Activated T-cell treated with anti-CD3 and anti-CD28 coated beads for 1 hour (primary cell): Measurements from ENCODE around the gene KCNN1.

Experiments
- DNase-seq: peaks from one replicate; pipeline ENCODE4 v3.0.0-alpha.2; 2020; ENCODE audit warnings: low read depth

KCNN1 gene

DNA sequence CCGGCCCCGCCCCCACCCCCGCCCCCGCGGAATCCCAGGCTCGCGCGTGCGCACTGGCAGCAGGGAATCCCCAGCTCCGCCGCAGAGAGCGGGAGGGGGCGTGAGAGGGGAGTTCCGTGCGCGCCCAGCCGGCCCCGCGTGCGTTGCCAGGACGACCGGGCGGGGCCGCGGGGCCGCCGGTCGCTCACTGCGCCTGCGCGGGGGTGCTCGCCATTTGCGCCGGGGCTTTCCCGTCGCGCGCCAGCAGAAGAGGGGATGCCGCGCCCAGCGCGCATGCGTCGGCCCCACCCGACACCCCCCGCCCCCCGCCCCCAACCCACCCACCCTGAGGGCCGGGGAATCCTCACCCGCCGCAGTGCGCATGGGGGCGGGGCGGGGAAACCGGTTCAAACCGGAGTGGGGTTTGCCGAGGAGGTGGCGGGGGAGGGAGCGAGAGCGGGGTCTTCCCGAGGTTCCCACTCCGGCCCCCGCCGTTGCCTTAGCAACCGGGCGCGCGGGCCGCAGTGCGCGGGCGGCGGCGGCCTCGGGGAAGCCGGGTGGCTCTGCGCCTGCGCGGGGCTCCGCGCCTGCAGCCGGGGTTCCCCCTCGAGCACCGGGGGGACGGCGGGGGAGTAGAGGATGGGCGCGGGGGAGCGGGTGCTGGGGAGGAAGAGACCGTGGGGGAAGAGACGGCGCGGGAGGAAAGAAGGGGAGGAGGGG, 18.9 kb upstream of the KCNN1 start:
- DNase-seq, result peak; percentile 94

DNA sequence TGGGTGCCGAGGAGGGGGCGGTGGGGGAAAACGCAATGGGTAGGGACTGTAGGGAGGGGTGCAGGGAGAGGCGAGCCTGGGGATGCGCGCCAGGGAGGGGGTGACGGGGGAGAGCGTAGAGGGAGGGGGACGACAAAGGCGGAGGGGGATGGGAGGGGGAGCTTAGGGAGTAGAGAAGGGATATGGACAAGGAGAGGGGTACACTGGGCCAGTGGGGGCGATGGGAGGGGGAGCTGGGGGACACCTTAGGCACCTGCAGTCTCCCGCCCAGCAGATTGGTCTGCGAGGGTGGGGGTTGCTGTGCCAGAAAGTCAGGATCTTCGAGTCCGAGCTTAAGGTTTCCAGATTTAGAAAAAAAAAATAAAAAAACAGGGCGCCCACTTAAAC, 18.4 kb upstream of the KCNN1 start:
- DNase-seq, result no peak

DNA sequence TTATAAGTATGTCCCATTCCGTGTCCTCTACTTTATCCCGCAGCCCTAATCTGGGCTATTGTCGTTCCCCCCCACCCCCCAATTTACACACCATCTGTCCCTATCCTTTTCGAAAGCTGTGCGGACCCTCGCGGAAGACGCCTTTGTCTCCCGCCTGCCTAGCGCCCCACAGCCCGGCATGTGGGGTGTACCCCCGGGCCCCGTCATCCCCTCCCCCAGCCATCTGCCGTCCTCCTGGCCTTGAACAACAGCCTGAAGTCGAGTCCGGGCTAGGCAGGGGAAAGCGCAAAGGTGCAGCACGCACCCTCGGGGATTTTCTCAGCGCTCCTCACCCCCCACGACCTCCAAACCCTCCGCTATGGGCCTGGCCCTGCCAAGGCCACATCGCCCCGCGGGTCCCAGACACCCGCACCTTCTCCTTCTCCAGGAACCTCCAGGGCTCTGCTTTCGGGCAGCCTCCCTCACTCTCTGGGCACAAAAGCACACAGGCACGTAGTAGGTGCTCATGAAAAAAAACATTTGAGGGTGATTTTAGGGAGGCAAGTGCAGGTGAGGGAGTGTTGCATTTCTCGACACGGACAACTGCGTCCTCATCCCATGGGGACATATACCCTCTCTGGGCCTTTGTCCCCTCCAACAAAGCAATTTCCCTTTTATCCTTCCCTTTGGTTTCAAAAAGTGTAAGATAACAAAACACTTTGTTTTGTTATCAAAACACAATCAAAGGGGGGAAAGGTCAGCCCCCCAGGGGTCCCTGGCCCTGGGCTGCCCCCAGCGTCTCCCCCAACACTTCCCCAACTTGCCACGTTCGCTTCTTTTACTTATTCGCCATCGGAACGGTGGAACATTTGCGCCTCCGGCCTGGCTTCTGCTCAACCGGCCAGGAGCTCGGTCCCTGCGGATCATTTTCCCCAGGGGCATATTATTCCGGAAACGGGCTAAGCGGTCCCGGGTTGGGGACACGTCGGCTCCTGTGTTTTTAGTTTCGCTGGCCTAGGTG, 17.7 kb upstream of the KCNN1 start:
- DNase-seq, result no peak

DNA sequence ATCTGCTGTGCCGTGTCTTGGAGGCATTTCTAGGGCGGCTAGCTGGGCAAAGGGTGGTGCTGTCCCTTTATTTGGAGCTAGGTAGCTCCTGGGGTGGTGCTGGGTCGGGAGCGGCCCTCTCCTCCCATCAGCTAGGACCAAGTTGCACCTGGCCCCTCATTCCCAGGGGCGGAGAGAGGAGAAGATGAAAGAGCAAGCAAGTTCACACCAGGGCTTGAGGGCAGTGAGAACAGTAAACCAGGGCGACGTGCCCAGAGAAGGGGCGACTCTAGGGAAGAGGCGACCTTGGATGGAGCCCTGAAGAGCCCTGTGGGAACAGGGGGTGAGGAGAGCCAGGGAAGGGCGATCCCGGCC, 17.0 kb upstream of the KCNN1 start:
- DNase-seq, result no peak

DNA sequence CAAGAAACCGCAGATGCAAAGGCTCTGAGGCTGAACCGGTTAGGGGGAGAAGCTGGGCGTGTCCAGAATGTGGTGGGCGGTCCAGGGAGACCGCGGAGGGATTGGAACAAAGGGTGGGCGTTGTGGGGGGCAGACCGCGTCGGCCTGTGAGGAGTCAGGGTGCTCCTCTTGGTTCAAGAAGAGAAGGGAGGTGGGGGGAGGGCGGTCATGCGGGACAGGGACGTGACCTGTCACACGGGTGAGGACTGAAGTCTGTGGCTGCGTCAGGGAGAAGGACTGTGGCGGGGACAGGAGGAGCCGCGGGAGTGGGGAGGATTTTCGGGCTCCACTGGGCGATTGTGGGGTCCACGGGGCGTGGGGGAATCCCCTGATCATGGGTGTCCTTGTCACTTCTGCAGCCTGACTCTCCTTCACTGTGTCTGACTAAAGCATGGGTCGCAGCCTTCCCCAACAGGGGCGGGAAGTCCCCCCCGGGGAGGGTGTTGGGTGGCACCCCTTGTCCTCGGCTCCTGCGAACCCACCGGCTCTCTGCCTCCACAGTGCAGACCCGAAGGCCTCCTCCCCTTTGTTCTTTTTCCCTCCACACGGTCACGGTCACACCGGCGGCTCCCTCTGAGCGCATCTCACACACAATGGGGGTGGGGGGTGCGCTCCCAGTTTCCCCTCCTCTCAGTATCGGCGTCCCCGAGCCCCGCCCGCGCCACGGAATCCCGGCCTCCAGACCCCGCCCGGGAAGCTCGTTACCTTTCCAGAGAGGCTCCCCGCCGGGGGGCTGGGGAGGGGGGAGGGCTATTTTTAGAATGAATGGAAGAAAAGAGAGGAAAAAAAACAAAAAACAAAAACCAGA, 16.4 kb upstream of the KCNN1 start:
- DNase-seq, result no peak

DNA sequence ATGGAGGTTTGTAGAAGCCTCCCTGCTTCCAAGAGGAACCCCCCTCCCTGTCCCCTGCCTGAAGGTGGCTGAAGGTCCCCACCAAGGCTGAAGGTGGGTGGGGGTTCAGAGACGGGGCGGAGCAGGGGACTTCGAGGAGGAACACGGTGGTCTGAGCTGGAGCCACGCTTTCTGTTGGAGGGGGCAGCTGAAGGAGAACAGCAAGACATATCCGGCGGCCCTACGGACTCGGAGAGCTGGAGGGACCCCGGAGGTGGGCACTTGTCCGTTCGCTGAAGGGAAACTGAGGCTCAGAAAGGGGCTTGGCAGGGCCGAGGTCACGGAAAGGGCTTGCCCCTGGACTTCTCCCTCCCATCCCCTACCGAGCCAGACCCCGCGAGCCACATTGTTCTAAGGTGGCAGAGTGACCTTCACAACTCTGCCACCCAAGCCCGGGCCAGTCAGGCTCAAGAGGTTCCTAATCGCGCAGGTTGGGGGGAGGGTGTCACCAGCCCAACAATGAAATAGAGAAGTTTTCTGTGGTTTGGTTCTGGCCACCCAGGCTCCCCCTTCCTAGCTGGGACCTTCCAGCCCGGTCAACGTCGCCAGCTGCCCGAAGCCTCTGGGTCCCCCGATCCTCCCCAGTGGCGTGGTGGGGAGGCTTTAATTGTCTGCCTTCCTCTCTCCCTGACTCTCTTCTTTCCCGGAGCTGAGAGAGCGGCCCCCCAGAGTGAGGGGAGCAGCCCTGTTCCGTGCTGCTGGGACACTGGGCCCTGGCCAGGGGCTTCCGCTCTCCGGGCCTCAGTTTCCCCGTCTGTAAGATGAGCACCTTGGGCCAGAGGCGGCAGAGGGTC, 15.5 kb upstream of the KCNN1 start:
- no peak for DNase-seq

DNA sequence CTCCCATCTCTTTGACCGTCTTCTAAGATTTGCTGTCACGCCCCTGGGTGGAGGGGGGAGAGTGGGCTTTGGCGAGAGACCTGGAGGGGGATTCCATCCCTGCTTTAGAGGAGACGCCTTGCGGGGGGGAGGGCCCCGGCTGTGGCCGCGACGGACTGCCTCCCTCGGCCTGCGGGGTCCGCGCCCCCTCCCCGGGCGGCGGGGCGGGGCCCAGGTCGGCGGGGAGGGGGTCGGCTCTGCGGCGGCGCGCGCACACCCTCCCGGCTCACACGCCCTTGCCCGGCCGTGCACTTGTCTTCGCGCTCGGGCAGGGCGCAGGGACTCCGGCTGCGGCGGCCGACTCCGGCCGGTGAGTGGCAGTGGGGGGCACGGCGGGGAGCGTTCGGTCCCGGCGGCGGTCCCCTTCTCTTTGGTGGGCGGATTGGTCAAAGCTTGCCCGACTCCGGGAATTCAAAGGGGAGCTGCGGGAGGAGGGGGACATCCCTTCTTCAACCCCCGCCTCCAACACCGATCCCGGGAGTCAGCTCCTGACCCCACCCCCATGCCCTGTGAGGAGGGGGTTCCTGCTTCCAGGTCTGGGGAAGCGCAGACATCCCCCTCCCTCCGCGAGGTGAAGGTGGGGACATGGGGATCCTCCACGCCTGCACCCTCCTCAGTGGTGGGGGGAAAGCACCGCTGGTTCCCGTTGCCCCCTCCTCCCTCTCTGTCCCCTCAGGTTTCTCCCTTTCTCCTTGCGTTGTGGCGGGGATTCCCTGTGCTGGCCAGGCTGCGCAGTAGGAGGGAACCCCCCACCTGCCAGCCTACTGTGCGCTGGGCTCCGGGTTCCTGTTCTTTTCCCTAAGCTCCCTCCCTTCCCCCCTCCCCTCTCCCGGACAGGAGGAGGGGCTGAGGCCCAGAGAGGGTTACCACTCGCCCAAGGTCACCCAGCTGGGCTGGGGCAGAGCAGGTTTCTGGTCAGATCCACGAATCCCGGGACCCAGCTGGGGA, 14.6 kb upstream of the KCNN1 start:
- no peak for DNase-seq

DNA sequence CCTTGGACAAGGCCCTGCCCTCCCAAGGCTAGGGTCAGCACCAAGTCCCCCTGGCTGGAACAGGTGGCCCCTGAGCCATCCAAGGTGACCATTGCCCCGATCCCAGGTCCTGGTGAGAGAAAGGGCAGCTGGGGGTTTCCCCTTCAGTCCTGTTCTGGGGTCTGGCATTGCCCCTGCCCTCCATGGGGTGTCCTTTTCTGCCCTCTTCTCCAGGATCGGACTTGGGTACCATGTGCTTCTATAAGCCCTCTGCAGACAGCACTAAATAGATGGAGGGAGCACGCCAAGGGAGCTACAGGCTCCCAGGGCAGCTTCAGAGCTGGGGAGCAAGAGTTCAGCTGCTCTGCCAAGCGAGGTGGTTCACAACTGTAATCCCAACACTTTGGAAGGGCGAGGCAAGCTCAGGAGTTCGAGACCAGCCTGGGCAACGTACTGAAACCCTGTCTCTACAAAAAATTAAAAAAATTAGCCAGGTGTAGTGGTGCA, 13.5 kb upstream of the KCNN1 start:
- DNase-seq, result no peak

DNA sequence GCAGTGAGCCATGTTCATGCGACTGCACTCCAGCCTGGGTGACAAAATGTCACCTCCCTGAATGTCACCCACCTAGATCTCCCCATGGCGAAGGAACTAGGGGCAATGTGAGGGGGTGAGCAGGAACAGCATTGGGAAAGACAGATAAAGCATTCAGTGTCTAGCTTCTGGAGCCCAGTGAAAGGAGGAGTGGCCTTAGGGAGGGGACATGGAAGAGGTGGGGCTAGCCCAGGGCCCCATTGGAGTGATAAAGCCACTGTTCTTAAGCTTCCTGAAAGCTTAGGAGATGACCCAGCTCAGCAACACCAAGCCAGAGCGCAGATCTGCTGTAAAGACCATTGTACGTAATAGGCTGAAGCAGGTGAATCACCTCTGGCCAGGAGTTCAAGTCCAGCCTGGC, 13.0 kb upstream of the KCNN1 start:
- DNase-seq, result no peak

DNA sequence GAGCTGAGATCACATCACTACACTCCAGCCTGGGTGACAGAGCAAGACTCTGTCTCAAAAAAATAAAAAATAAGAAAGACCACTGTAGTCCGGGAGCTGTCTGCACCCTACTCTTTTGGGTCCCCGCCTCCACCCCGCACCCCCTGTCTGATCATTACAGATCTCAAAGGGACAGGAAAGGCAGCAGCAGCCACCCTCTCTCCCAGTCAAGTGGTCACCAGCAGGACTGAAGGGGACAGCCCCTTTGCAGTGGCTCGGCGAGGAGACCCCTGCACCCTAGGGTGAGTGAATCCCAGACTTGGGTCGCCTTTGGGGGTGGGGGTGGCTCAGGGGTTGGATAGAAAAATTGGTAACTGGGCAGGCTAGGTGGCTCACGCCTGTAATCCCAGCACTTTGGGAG, 12.5 kb upstream of the KCNN1 start:
- DNase-seq, result no peak

DNA sequence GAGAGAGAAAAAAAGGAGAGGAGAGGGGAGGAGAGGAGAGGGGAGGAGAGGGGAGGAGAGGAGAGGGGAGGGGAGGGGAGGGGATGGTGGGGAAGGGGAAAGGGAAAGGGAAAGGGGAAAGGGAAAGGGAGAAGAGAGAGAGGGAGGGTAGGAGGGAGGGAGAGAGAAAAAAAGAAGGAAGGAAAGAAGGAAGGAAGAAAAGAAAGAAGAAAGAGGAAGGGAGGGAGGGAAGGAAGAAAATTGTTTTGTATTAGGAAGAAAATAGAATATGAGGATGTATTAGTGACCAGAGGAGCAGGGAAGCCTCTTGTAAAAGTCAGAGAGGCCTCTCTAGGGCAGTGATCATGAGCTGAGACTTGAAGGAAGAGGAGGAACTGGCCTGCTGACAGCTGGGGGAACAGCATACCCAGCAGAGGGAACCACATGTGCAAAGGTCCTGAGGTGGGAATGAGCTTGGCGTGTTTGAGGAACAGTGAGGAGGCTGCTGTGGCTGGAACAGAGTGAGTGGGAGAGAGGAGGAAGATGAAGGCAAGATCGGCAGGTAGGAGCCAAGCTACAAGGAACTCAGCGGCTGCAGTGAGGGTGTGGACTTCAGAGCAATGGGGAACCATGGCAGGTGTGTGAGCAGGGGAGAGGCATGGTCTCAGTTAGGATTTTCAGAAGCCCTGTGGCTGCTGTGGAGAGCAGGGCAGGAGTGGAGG, 9.6 kb upstream of the KCNN1 start:
- DNase-seq, result no peak

DNA sequence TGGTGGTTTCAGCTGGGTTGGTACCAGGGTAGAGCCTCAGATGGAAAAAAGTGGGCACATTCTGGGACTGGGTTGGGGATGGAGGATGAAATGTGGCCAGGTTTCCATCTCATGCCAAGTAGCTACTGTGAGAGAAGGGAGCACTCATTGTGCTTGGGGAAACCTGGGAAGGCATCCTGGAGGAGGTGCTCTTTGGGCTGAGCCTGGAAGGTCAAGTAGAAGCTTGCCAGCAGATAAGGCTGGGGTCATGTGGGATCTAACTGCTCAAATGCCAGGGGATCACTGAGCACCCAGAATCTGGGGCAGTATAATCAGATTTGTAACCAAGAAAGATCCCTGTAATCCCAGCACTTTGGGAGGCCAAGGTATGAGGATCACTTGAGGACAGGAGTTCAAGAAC, 9.0 kb upstream of the KCNN1 start:
- DNase-seq, result no peak

DNA sequence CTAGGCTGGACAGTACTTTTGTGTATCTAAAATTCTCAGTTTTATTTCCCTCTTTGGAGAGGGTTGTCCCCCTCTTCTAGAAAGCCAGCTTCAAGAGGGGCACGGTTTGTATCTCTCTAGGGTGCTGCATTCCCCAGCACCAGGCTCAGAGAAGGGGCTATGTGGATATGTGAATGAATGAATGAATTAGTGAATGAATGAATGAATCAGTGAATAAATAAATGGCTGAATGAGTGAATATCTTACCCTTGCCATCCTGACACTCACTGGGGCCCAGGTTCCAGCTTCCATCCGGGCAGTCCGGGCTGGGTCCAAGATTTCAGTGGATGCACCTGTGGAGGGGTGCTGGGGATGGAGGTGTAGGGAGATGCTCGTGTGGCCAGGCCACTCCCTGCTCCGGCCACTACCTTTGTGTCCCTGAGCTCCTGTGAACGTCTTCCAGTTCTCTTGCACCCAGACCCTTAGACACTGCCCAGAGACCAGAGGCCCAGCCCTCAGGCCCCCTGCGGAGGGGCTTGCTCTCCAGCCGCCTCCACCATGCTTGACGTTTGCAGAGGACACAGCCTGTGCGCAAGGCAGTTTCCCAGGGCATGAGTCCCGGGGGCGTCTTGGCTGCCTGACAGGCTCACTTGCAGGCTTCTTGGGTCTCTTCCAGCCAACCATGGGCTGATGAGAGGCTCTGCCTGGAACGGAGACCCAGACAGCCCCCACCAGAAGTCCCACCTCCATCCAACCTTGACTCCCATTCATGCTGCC, 2.8 kb upstream of the KCNN1 start:
- DNase-seq, result no peak

DNA sequence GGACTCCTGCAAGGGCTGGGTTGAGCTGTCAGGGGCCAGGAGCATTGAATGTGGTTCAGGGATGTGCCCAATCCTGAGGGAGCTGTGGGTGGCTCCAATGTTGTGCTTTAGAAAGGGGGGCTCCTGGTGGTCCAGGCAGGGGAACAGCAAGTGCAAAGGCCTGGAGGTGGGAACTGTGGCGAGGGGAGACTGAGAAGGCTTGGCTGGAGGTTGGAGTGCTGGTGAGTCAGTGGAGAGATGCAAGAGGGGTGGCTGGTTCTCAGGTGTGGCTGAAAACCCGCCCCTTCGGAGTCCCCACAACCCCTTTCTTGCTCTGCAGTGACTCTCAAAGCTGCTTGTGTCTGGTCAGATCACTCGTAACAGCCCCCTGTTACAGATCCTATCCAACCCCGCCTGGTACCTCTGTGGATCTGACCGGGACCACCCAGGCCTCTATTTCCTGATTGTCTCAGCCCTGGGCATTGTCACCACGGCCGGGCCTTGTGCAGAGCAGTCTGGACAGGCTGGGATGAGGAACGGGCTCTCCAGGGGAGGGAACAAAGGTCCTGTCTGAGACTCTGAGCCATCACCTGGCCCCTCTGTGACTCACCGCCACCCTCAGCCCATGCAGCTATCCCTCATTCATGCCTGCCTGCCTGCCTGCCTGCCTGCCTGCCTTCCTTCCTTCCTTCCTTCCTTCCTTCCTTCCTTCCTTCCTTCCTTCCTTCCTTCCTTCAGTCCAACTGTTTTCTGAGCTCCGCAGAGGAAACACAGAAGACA, 1.4 kb upstream of the KCNN1 start:
- DNase-seq, result no peak

DNA sequence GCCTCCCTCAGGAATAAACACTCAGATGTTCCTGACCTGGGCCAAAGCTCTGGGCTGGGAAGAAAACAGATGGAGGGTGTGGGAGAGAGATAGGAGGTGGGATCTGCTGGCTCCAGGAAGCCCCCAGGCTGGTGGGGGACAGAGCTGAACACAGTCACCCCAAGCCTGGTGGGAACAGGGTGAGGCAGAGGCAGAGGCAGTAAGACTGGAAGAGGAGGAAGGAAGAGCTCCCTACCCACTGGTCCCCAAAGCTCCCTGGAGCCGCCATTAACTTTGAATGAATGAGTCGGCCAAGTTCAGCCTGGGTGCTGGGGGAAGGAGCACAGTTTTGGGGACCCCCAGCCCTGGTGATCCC, 801 bp upstream of the KCNN1 start:
- no peak for DNase-seq

DNA sequence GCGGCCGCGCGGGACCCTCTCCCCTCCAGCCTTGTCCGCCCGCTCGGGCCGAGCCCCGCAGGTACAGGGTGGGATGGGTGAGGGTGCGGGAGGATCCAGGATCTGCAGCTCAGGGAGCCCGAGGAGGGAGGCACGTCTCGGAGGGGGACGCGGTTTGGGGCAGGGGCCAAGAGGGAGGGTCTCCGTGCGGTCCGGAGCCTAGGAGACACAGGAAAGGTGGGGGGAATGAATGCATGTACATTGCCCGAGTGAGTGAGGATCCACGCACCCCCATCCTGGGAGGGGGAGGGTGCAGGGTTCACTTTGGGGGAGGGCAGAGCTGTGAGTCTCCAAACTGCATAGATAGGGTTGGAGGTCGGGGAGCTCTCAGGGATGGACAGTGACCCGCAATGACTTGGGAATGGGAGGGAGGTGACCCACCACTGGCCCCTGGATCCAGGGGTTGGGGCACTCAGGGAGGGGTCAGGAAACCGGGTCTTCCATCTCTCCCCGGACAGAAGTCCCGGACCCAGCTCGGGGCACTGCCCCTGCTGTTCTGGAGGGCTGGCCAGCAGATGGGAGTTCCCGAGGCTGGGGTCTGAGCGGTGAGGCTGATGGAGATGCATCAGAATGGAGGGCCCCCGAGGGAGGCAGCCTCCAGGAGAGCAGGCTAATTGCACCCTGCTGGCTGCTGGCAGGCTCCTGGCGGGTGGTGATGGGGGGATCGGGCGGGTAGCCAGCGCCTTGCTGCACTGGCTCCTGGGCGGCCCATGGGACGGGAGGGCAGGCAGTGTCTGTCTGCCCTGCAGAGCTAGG, 547 bp downstream of the KCNN1 start:
- no peak for DNase-seq

DNA sequence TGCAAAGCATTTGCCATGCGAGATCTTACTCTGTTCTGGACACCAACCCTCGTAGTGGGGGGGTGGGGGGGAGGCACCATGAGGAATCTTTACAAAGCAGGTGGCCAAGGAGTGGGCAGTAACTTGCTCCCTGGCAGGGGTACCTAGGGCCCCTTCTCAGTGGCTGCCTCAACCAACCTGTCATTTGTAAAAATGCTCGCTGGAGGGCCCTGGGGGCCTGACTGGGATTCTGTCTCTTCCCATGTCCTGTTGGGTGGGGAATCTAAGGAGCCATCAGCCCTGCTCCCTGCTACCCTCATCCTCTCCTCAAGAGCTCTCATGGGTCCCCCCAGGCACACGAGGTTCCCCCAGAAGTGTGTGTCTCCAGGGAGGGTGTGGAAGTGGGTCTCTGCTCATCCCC, 1.5 kb downstream of the KCNN1 start:
- no peak for DNase-seq
